ENCODE measurements around the gene ZPBP2. TPM values are rescaled to one million over a fixed set of nuclear protein-coding genes. Genes with fewer than 3 reads are reported as not detected.

Gene ZPBP2
- polyA plus RNA-seq, 3 donors: not detected

DNA sequence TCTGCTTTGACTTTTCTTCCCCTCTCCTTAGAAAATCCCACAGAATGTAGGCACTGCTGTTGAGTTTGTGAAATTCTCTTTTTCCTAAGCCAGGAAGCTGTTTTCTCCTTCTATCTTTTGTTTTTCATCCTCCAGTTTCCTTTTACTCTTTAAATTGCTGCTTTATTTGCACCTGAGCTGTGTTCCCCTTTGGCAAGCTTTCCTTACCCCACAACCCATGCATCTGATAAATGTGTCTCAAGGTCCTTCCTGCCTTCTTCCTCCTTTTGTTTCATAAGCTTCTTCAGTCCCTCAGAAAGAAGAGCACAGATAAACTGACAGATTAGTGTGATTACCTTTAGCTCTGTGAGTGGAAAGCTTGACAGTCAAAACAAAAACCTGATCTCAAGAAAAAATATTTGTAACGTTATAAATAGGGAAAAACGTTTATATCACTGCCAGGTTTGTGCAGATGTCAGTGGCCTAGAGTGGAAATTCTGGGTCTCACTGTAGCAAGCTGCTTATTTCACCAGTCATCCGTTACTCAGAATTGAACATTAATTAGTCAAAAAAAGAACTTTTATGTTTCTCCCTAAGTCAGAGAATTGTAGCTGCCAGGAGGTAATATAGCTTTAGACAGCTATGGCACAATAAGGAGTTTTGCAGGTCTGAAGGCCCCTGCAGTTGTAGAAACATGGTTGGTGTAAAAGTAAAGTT is 26.8 kb downstream of the ZPBP2 start:
- peaks cover 0 to 7% (median 0%) of the 10 kb centered on the region in 7 donors for H3K9me3 Mint-ChIP-seq
- H3K4me2 ChIP-seq (replicated peaks; ENCODE audit: extremely low read depth, low read length, poor library complexity, severe bottlenecking): no peak overlapping the region

DNA sequence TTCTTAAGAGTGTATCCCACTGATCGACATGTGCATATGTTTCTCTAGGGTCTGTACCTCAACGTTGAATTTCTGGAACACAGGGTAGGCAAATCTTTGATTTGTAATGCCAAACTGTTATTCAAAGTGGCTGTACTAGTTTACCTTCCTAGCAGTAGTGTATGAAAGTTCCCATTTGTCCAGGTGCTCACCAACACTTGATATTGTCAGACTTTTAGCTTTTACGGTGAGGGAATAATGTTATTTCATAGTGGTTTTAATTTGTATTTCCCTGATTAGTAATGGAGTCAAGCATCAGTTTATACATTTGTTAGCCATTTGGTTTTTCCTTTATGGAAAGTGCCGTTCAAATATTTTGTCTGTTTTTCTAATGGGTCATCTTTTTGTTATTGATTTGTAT is 30.1 kb downstream of the ZPBP2 start:
- Histone ChIP-seq H2AFZ (ENCODE audit: insufficient read depth, low read depth, low read length, poor library complexity, severe bottlenecking) (no peak overlapping the region), H3K9me3 (replicated peaks in 1 of 2; ENCODE audit: control insufficient read depth in 1 of 2, insufficient read depth in 1 of 2, low read length in 2 of 2) (no peaks in the 10 kb centered on the region), H3K36me3 (replicated peaks in 1 of 2; ENCODE audit: control insufficient read depth in 1 of 2, insufficient read depth in 2 of 2, low read length in 2 of 2) (no peaks in the 10 kb centered on the region), H3K9ac (ENCODE audit: insufficient read depth, low read length, poor library complexity, severe bottlenecking) (no peak overlapping the region), H3K4me3 (replicated peaks in 1 of 3; ENCODE audit: low read depth in 2 of 3, low read length in 3 of 3) (no peak overlapping the region), H3K79me2 (ENCODE audit: insufficient read depth, low read length) (no peaks in the 10 kb centered on the region), H3K27ac (ENCODE audit: low read depth in 1 of 2, low read length in 2 of 2) (no peak overlapping the region), H4K20me1 (ENCODE audit: insufficient read depth, low read length) (no peaks in the 10 kb centered on the region), H3K4me1 (ENCODE audit: control insufficient read depth in 1 of 2, insufficient read depth in 2 of 2, low read length in 2 of 2) (no peaks in the 10 kb centered on the region), H3K4me2 (replicated peaks; ENCODE audit: extremely low read depth, low read length, poor library complexity, severe bottlenecking) (no peak overlapping the region), H3K27me3 (ENCODE audit: control insufficient read depth in 2 of 2, insufficient read depth in 2 of 2, low read length in 2 of 2) (no peaks in the 10 kb centered on the region)
- Mint-ChIP-seq H3K4me1 (peaks cover 3% of the 10 kb centered on the region), H3K4me3 (no peak overlapping the region), H3K27me3 (ENCODE audit: low read depth in 3 of 3) (peaks cover 1 to 10% (median 3%) of the 10 kb centered on the region in 3 donors), H3K9me3 (peaks cover 0 to 2% (median 0%) of the 10 kb centered on the region in 7 donors), H3K36me3 (no peaks in the 10 kb centered on the region), H3K27ac (no peak overlapping the region)
- WGBS (ENCODE audit: insufficient coverage): 100% methylated on average over 2 of the region's 4 CpGs
- no peak for DNase-seq
- intact Hi-C loops (cut with micrococcal nuclease): no loop called here
- TF ChIP-seq, protein P1, sequence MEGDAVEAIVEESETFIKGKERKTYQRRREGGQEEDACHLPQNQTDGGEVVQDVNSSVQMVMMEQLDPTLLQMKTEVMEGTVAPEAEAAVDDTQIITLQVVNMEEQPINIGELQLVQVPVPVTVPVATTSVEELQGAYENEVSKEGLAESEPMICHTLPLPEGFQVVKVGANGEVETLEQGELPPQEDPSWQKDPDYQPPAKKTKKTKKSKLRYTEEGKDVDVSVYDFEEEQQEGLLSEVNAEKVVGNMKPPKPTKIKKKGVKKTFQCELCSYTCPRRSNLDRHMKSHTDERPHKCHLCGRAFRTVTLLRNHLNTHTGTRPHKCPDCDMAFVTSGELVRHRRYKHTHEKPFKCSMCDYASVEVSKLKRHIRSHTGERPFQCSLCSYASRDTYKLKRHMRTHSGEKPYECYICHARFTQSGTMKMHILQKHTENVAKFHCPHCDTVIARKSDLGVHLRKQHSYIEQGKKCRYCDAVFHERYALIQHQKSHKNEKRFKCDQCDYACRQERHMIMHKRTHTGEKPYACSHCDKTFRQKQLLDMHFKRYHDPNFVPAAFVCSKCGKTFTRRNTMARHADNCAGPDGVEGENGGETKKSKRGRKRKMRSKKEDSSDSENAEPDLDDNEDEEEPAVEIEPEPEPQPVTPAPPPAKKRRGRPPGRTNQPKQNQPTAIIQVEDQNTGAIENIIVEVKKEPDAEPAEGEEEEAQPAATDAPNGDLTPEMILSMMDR (IDR thresholded peaks at IDR 0.05): no peak

More for the DNA sequence above, 26.8 kb downstream of the ZPBP2 start:
- Histone ChIP-seq H3K4me3 (replicated peaks in 1 of 3; ENCODE audit: low read depth in 2 of 3, low read length in 3 of 3) (no peak overlapping the region), H3K27ac (ENCODE audit: low read depth in 1 of 2, low read length in 2 of 2) (no peak overlapping the region), H2AFZ (ENCODE audit: insufficient read depth, low read depth, low read length, poor library complexity, severe bottlenecking) (no peak overlapping the region), H3K9me3 (replicated peaks in 1 of 2; ENCODE audit: control insufficient read depth in 1 of 2, insufficient read depth in 1 of 2, low read length in 2 of 2) (no peaks in the 10 kb centered on the region), H3K27me3 (ENCODE audit: control insufficient read depth in 2 of 2, insufficient read depth in 2 of 2, low read length in 2 of 2) (peaks cover 0 to 2% of the 10 kb centered on the region in 2 donors), H3K4me1 (ENCODE audit: control insufficient read depth in 1 of 2, insufficient read depth in 2 of 2, low read length in 2 of 2) (peaks cover 0 to 7% of the 10 kb centered on the region in 2 donors), H4K20me1 (ENCODE audit: insufficient read depth, low read length) (no peaks in the 10 kb centered on the region), H3K9ac (ENCODE audit: insufficient read depth, low read length, poor library complexity, severe bottlenecking) (no peak overlapping the region), H3K79me2 (ENCODE audit: insufficient read depth, low read length) (no peaks in the 10 kb centered on the region), H3K36me3 (replicated peaks in 1 of 2; ENCODE audit: control insufficient read depth in 1 of 2, insufficient read depth in 2 of 2, low read length in 2 of 2) (no peaks in the 10 kb centered on the region)
- peaks cover 6% of the 10 kb centered on the region for H3K4me1 Mint-ChIP-seq
- no peaks in the 10 kb centered on the region for H3K36me3 Mint-ChIP-seq
- intact Hi-C loops (cut with micrococcal nuclease): no loop called here
- no peak for DNase-seq
- H3K27me3 Mint-ChIP-seq (ENCODE audit: low read depth in 3 of 3): peaks cover 5 to 11% (median 6%) of the 10 kb centered on the region in 3 donors
- TF ChIP-seq, protein P1 (IDR thresholded peaks at IDR 0.05): no peak
- H3K4me3 Mint-ChIP-seq: no peak overlapping the region
- H3K27ac Mint-ChIP-seq: no peak overlapping the region
- WGBS (ENCODE audit: insufficient coverage): no CpG with 5 or more reads among the region's 3 CpGs

All from CD14-positive monocyte (primary cell).